Mucosa of stomach (tissue), 1 donor: ENCODE results near the gene DOCK6.

ENCODE experiments used
- H3K27me3 ChIP-seq: one replicate; pipeline ENCODE4 v1.7.0; 2013; ENCODE audit warnings: mild to moderate bottlenecking, low read length; ENCODE audit not compliant: control insufficient read depth, insufficient read depth
- H3K36me3 ChIP-seq: one replicate; pipeline ENCODE4 v1.7.0; 2013; ENCODE audit warnings: low read length; ENCODE audit not compliant: control insufficient read depth, insufficient read depth
- H3K4me1 ChIP-seq: one replicate; pipeline ENCODE4 v1.7.0; 2013; ENCODE audit warnings: mild to moderate bottlenecking, low read length; ENCODE audit not compliant: control insufficient read depth, insufficient read depth
- H3K4me3 ChIP-seq: one replicate; pipeline ENCODE4 v1.7.0; 2013; ENCODE audit warnings: low read length
- H3K9ac ChIP-seq: one replicate; pipeline ENCODE4 v1.7.0; 2013; ENCODE audit warnings: mild to moderate bottlenecking, low read length, moderate library complexity
- H3K9me3 ChIP-seq: one replicate; pipeline ENCODE4 v1.7.0; 2013; ENCODE audit warnings: mild to moderate bottlenecking, low read length, moderate library complexity; ENCODE audit not compliant: control insufficient read depth
- donor health status: Pancreatic carcinoma.

The DOCK6 gene

DNA sequence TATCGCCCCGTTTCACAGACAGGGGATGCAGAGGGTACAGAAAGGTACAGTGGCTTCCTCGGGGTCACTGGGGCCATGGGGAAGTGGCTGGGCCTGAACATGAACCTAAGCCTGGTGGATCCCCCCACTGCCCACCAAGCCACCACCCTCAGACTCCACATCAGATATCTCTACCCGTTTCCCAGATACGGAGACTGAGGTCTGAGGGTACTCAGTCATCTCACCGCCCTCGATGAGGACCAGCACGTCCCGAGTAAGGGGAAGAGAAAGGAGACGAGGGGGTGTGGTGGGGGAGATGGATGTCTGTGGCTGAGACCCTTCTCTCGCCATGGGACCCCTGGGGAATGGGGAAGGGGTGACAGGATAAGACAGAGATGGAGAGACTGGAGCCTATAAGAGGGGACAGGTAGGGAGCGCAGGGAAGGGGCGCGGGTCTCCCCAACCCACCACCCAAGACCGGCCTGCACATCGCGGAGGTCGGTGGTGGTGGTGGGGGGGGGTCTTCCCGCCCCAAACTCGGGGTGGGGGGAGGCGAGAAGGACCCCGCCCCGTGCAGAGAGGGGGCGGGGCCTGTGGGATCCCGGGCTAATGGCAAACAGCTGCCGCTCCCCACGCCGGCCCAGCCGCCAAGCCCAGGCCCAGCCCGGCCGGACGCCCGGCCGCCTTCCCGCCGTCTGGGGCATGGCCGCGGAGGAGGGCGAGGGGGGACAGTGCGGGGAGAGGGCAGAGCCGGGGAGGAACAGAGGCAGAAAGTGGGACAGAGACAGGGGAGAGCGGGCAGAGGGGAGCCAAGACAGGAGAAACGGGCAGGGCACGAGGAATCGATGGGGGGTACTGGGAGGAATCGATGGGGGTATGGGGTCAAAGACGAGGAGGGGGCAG is 65.7 kb downstream of the DOCK6 start:
- peaks cover 3% of the 10 kb centered on the region for H3K36me3 ChIP-seq
- no peaks in the 10 kb centered on the region for H3K27me3 ChIP-seq
- H3K4me1 ChIP-seq, result peaks cover 32% of the 10 kb centered on the region
- peak overlapping the region; percentile 87 for H3K9ac ChIP-seq
- peak overlapping the region; percentile 28 for H3K4me3 ChIP-seq
- no peaks in the 10 kb centered on the region for H3K9me3 ChIP-seq

DNA sequence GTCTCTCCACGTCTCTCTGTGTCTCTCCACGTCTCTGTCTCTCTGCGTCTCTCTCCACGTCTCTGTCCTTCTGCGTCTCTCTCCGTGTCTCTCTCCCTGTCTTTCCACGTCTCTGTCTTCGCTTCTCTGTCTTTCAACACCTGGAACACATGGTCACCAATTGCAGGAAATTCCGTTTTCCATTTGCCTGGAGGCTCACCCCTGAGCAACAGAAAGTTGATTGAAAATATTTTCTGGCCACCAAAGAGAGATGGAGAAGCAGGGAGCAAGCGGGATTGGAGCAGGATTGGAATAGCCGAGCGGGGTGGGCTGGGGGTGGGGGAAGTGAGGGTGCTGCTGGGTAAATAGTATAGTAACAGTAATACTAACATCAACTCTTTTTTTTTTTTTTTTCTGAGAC is 66.6 kb downstream of the DOCK6 start:
- Histone ChIP-seq H3K4me1 (peaks cover 40% of the 10 kb centered on the region), H3K4me3 (peak overlapping the region; percentile 14), H3K9ac (peak overlapping the region; percentile 31), H3K36me3 (peaks cover 3% of the 10 kb centered on the region), H3K27me3 (no peaks in the 10 kb centered on the region), H3K9me3 (no peaks in the 10 kb centered on the region)

DNA sequence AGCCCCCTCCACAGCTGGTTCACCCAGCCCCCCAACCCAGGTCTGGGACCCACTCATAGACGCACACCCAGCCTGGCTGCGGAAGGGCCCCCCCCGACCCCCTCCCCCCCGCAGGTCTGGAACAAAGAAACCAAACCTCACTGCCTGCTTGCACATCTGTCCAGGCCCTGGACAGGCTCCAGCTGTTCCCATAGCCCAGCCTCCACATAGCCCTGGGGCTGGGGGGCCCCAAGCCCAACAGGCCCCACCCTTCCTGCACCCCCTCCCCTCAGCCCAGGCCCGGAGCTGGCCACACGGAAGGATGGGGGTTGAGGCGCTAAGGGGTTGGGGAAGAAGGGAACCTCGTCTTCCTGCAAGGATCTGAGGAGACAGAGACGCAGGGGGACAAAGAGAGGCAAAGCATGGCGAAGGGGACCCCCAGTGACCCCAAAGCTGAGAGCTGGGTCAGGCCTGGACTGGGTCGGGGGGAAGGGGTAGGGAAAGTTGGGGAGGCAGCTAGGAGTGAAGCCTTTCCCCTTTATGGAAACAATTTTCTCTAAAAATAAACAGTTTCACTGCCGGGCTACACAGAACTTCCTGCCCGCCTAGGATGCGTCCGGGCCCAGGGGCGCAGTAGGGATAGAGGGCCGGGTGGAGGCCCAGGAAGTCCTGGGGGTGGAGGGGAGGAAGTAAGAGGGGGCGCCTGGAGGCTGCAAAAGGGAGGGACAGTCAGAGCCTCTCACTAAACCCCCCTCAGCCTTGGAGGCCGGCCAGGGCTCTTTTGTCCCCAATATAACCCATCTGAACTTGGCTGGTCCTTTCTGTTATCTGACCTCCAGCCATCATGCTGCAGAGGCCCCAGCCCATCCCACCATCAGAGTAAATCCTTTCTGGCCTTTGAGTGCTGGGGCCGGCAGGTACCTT is 67.4 kb downstream of the DOCK6 start:
- H3K36me3 ChIP-seq, result peaks cover 3% of the 10 kb centered on the region
- peak overlapping the region; percentile 31 for H3K9ac ChIP-seq
- H3K27me3 ChIP-seq, result no peaks in the 10 kb centered on the region
- H3K9me3 ChIP-seq, result no peaks in the 10 kb centered on the region
- H3K4me1 ChIP-seq, result peaks cover 44% of the 10 kb centered on the region
- peak overlapping the region; percentile 14 for H3K4me3 ChIP-seq

DNA sequence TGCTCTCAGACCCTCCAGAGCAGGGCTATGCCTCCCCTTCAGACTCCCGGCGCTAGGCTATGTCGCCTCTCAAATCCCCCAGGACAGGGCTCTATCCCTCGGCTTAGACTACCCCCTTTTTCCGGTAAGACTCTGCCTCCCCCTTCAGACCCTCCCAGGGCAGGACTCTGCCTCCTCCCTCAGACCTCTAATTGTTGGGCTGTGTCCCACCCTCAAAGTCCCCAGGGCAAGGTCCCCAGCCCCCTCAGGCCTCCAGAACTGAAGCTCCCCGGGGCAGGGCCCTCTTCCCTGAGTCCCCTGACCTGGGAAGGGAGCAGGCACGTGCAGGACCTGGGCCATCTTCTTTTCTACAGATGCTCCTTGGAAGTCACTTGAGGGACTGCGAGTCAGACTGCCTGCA is 68.2 kb downstream of the DOCK6 start:
- Histone ChIP-seq H3K9me3 (no peaks in the 10 kb centered on the region), H3K4me1 (peaks cover 50% of the 10 kb centered on the region), H3K36me3 (peaks cover 3% of the 10 kb centered on the region), H3K4me3 (no peak overlapping the region), H3K27me3 (no peaks in the 10 kb centered on the region), H3K9ac (no peak overlapping the region)

DNA sequence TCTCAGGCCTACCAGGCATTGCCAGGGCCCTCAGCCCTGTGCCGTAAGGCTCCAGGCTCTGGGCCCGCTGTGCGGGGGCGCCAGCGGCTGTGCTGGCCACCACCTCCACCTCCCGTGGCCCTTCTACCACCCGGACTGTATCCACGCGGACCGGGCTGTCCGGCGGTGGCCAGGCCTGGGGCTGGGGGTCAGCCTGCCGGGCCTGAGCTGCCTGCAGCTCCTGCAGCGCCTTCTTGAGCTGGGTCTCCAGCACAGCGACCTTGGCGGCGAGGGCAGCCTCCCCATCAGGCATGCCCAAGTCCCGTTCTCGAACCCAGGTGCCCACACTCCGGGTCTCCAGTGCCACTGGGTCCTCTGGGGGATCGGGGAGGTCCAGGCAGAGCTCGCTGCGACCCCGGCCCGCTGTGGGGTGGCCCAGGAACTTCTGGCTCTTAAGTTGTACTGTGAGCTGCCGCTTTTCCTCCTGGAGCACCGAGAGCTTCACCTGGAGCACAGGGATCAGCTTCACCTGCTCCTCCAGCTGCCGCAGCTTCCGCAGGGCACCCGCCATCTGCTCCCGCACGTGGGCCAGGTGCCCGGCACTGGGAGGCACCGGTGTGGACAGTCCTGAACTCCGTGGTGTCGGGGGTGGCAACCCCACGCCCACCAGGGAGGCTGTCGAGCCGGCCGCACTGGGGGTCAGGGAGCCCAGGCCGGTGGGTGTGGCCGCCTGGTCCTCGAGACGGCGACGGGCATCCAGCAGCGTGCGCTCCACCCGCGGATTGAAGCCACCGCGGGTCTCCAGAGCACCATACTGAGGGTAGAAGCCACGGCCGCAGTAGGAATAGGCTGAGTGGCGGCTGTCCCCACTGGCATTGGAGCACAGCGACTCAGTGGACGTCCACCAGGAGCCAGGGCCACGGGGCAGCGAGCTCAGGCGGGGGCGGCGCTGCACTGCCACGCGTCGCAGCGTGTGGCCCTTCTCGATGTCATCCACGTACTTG is 69.1 kb downstream of the DOCK6 start:
- H3K27me3 ChIP-seq, result no peaks in the 10 kb centered on the region
- H3K36me3 ChIP-seq, result peaks cover 3% of the 10 kb centered on the region
- H3K9ac ChIP-seq, result no peak overlapping the region
- peaks cover 58% of the 10 kb centered on the region for H3K4me1 ChIP-seq
- H3K4me3 ChIP-seq, result no peak overlapping the region
- H3K9me3 ChIP-seq, result no peaks in the 10 kb centered on the region

DNA sequence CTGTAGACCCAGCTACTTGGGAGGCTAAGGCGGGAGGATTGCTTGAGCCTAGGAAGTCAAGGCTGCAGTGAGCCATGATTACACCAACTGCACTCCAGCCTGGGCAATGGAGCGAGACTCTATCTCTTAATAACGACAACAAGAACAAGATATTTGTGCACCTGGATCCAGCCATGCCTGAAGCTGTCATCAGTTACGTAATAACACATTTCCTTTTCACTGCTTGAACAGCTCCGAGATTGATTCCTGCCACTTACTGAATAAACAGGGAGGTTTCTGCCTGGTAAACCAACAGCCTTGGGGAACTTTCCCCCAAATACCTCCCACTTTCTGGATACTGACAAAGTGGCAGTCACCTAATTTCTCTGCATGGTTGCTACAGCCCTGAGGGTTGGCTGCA is 70.4 kb downstream of the DOCK6 start:
- no peak overlapping the region for H3K4me3 ChIP-seq
- no peaks in the 10 kb centered on the region for H3K9me3 ChIP-seq
- no peaks in the 10 kb centered on the region for H3K27me3 ChIP-seq
- H3K4me1 ChIP-seq, result peaks cover 62% of the 10 kb centered on the region
- no peak overlapping the region for H3K9ac ChIP-seq
- peaks cover 3% of the 10 kb centered on the region for H3K36me3 ChIP-seq

DNA sequence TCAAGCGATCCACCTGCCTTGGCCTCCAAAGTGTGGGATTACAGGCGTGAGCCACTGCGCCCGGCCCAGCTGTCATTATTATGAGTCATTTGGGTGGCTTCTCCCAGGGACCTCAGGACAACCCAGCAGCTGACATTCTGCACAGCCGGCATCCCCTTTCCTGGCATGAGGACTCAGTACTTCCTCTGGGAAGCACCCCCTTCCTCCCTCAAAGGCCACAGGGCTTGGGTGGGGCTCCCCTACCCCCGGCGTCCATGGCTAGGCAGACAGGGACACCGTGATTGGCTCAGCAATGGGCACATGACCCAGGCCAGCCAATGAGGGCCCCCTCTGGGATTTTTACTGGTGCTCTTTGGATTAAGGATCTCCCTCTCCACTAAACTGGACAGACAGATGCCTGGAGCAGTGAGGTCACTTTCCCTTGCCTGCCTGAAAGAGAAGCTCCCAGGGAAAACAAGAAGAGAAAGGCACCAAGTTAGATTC is 71.0 kb downstream of the DOCK6 start:
- H3K4me3 ChIP-seq, result no peak overlapping the region
- peaks cover 60% of the 10 kb centered on the region for H3K4me1 ChIP-seq
- H3K9ac ChIP-seq, result no peak overlapping the region
- no peaks in the 10 kb centered on the region for H3K27me3 ChIP-seq
- no peaks in the 10 kb centered on the region for H3K9me3 ChIP-seq
- H3K36me3 ChIP-seq, result peaks cover 3% of the 10 kb centered on the region

DNA sequence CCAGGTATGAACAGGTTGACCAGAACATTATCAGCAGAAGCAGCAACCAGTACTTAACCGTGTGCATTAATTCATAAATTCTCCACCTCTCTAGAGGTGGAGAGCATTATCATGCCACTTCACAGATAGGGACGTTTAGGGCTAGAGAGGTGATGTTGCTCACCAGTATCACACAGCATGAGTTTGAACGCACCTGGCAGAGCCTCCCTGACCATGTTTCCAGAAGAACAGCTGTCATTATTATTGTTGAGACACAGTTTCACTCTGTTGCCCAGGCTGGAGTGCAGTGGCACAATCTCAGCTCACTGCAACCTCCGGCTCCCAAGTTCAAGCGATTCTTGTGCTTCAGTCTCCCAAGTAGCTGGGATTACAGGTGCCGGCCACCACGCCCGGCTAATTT is 71.8 kb downstream of the DOCK6 start:
- Histone ChIP-seq H3K4me3 (no peak overlapping the region), H3K4me1 (peaks cover 62% of the 10 kb centered on the region), H3K27me3 (no peaks in the 10 kb centered on the region), H3K9ac (no peak overlapping the region), H3K36me3 (peaks cover 3% of the 10 kb centered on the region), H3K9me3 (no peaks in the 10 kb centered on the region)

DNA sequence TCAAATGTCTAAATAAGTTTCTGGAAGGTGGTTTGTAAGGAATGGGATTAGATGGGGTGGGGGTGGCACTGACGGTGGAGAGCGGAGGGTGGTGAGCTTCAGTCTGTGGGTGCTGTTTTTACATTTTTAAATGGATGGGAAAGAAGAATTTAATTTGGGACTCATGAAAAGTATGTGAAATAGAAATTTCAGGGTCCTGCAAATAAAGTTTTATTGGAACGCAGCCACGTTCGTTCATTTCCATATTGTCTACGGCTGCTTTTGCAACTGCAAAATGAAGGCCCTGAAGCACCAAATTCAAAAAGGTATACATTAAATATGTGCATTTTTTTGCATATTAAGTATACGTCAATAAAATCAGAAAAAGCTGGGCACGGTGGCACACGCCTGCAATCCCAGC is 74.9 kb downstream of the DOCK6 start:
- no peak overlapping the region for H3K4me3 ChIP-seq
- peaks cover 3% of the 10 kb centered on the region for H3K36me3 ChIP-seq
- H3K27me3 ChIP-seq, result no peaks in the 10 kb centered on the region
- H3K9ac ChIP-seq, result no peak overlapping the region
- H3K9me3 ChIP-seq, result no peaks in the 10 kb centered on the region
- peaks cover 66% of the 10 kb centered on the region for H3K4me1 ChIP-seq

DNA sequence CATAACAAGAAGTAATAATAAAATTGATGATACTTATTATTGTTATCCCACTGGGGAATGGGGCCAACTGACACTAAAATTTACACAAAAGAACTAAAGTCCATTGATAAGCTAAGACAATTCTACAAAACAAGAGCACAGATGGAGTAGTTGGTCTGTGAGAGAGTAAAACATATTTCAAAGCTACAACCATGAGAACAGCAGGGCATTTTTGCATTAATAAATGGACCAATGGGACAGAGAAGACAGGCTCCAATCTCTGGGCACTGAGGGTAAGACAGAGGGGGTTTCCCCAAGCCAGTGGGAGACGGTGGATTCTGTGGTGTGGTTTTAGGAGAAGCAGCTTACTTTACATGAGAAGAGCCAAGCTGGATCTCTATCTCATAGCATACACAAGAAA is 79.3 kb downstream of the DOCK6 start:
- H3K27me3 ChIP-seq, result no peaks in the 10 kb centered on the region

DNA sequence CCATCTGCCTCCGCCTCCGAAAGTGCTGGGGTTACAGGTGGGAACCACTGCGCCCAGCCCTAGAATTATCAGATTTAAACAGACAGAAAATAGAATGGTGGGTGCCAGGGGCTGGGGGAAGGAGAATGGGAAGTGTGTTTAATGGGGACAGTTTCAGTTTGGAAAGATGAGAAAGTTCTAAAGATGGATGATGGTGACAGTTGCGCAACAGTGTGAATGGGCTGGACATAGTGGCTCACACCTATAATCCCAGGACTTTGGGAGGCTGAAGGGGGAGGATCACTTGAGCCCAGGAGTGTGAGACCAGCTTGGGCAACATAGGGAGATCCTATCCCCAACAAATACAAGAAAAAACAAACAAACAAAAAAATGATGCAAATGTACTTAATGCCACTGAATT is 80.8 kb downstream of the DOCK6 start:
- Histone ChIP-seq H3K36me3 (peaks cover 3% of the 10 kb centered on the region), H3K9me3 (no peaks in the 10 kb centered on the region)

More for the DNA sequence above, 79.3 kb downstream of the DOCK6 start:
- no peaks in the 10 kb centered on the region for H3K36me3 ChIP-seq
- H3K4me1 ChIP-seq, result peaks cover 45% of the 10 kb centered on the region
- no peak overlapping the region for H3K4me3 ChIP-seq
- no peak overlapping the region for H3K9ac ChIP-seq
- no peaks in the 10 kb centered on the region for H3K9me3 ChIP-seq

More for the DNA sequence above, 80.8 kb downstream of the DOCK6 start:
- Histone ChIP-seq H3K27me3 (no peaks in the 10 kb centered on the region), H3K4me1 (peaks cover 34% of the 10 kb centered on the region), H3K9ac (no peak overlapping the region), H3K4me3 (no peak overlapping the region)
